ENCODE data around the gene NPHP4. TPM values are rescaled to one million over a fixed set of nuclear protein-coding genes. Genes with fewer than 3 reads are reported as not detected.

NPHP4 gene
- total RNA-seq, 1 experiment from 2014 or later: 16.8 TPM

- TF ChIP-seq STAT6 (CRISPR knock-in tag; conservative IDR thresholded peaks at IDR 0.05; ENCODE audit: low read depth) (no peak), JUN (CRISPR knock-in tag; IDR thresholded peaks at IDR 0.05) (peak; percentile 91; the same call in 1 of the 2 replicates), HMGA2 (CRISPR knock-in tag; IDR thresholded peaks at IDR 0.05) (no peak), ZNF512 (CRISPR knock-in tag; IDR thresholded peaks at IDR 0.05; ENCODE audit: borderline replicate concordance) (no peak), ZNF263 (CRISPR knock-in tag; IDR thresholded peaks at IDR 0.05; ENCODE audit: low read depth) (no peak), ZNF396 (CRISPR knock-in tag; IDR thresholded peaks at IDR 0.05; ENCODE audit: borderline replicate concordance) (no peak), NFYB (CRISPR knock-in tag; conservative IDR thresholded peaks at IDR 0.05; ENCODE audit: low read depth) (no peak), ZBTB43 (CRISPR knock-in tag; IDR thresholded peaks at IDR 0.05) (no peak), CREB1 (CRISPR knock-in tag; IDR thresholded peaks at IDR 0.05) (peak; percentile 67; the same call in 1 of the 2 replicates), ETV6 (CRISPR knock-in tag; IDR thresholded peaks at IDR 0.05) (peak; percentile 82), ESRRA (CRISPR knock-in tag; IDR thresholded peaks at IDR 0.05; ENCODE audit: borderline replicate concordance) (peak; percentile 75; the same call in 1 of the 2 replicates), IRF1 (CRISPR knock-in tag; IDR thresholded peaks at IDR 0.05) (peak; percentile 83), ZNF425 (CRISPR knock-in tag; conservative IDR thresholded peaks at IDR 0.05) (no peak), NFE2L1 (CRISPR knock-in tag; IDR thresholded peaks at IDR 0.05) (peak; percentile 55; the same call in 1 of the 2 replicates), SMAD4 (CRISPR knock-in tag; IDR thresholded peaks at IDR 0.05) (peak; percentile 80; the same call in 1 of the 2 replicates), ATF3 (CRISPR knock-in tag; conservative IDR thresholded peaks at IDR 0.05) (no peak), MLX (CRISPR knock-in tag; IDR thresholded peaks at IDR 0.05) (0 out of 2 replicates have a peak, but pooled peaks have one; percentile 81), ATF2 (CRISPR knock-in tag; IDR thresholded peaks at IDR 0.05; ENCODE audit: borderline replicate concordance, low read depth) (no peak), TEAD1 (CRISPR knock-in tag; IDR thresholded peaks at IDR 0.05) (peak; percentile 89), IRF2 (CRISPR knock-in tag; IDR thresholded peaks at IDR 0.05; ENCODE audit: borderline replicate concordance, low read depth) (no peak), ZMAT4 (CRISPR knock-in tag; IDR thresholded peaks at IDR 0.05) (no peak), CTCF (IDR thresholded peaks at IDR 0.05) (no peak), ZNF219 (CRISPR knock-in tag; IDR thresholded peaks at IDR 0.05; ENCODE audit: borderline replicate concordance) (peak; percentile 76; the same call in 1 of the 2 replicates)
These were observed 145.1 kb downstream of the NPHP4 start (continued) for GRCh38 chr1:5847013-5847659.
